Measurements from ENCODE around the gene WBP2.
"Not testable (repeated sequence)": the region's sequence is repeated elsewhere in the genome, so short reads cannot be mapped to it uniquely, and the experiment has no call there.

WBP2 gene

DNA sequence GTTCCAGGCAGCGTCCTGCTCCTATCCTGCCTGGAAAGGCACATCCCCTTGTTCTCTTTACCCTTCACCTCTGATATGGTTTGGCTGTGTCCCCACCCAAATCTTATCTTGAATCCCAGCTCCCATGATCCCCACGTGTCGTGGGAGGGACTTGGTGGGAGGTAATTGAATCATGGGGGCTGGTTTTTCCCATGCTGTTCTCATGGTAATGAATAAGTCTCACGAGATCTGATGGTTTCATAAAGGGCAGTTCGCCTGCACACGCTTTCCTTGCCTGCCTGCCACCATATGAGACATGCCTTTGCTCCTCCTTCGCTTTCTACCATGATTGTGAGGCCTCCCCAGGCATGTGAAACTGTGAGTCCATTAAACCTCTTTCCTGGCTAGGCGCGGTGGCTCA lies 30.7 kb upstream of the WBP2 start:
- peaks cover 16% of the 10 kb centered on the region for H3K36me3 ChIP-seq (ENCODE audit: insufficient read depth, low read length)
- WGBS: 89% methylated on average over 9 of the region's 9 CpGs
- not testable (repeated sequence) for H3K27me3 ChIP-seq (ENCODE audit: insufficient read depth, low read length); H3K27ac ChIP-seq (ENCODE audit: low read depth, low read length); H3K9ac ChIP-seq (ENCODE audit: low read depth, low read length); H3K4me1 ChIP-seq (ENCODE audit: insufficient read depth, low read length); H3K9me3 ChIP-seq (ENCODE audit: insufficient read depth, low read depth, low read length); H3K4me3 ChIP-seq (ENCODE audit: low read length)

- H3K4me3 ChIP-seq (ENCODE audit: low read length): no peak overlapping the region
- no peaks in the 10 kb centered on the region for H3K4me1 ChIP-seq (ENCODE audit: insufficient read depth, low read length)
- H3K27ac ChIP-seq (ENCODE audit: low read depth, low read length): no peak overlapping the region
- H3K9me3 ChIP-seq (ENCODE audit: insufficient read depth, low read depth, low read length): no peaks in the 10 kb centered on the region
- H3K9ac ChIP-seq (ENCODE audit: low read depth, low read length): no peak overlapping the region
- peaks cover 11% of the 10 kb centered on the region for H3K36me3 ChIP-seq (ENCODE audit: insufficient read depth, low read length)
- H3K27me3 ChIP-seq (ENCODE audit: insufficient read depth, low read length): no peaks in the 10 kb centered on the region; the same call in 1 of the 2 replicates
- 94% methylated on average over 8 of the region's 8 CpGs for WGBS
Observed at GRCh38 chr17:75885431-75885830, 30.3 kb upstream of the WBP2 start.

DNA sequence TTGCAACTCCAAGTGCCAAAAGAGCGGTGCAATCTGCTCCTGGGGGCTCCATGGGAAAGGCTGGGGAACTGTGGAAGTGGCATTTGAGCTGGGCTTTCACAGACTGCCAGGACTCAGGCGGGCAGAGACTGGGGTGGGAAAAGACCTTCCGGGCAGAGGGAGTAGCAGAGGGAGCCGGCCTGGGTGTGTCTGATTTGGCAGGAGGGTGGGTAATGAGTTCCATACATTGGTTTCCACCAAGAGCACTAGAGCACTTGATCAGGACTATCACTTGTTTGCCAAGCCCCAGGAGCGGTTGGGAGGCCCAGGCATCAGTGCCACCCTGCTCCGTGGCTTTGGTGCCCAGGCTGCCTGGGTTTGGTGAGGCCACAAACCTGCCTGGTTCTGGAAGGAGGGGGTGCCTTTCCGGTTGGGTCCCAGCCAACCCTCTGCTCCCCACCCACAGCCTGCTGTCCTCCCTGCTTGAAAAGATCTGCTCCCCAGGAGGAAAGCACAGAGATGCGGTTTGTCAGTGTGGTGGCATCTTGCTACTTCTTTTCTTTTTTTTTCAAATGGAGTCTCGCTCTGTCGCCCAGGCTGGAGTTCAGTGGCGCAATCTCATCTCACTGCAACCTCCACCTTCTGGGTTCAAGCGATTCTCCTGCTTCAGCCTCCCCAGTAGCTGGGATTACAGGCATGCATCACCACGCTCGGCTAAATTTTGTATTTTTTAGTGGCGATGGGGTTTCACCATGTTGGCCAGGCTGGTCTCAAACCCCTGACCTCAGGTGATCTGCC lies 26.7 kb upstream of the WBP2 start:
- Histone ChIP-seq H3K27ac (ENCODE audit: low read depth, low read length) (no peak overlapping the region), H3K4me3 (ENCODE audit: low read length) (no peak overlapping the region), H3K9ac (ENCODE audit: low read depth, low read length) (no peak overlapping the region), H3K4me1 (ENCODE audit: insufficient read depth, low read length) (0 out of 2 replicates have a peak, but pooled peaks cover under 1% of the 10 kb centered on the region), H3K27me3 (ENCODE audit: insufficient read depth, low read length) (peaks cover 28% of the 10 kb centered on the region), H3K36me3 (ENCODE audit: insufficient read depth, low read length) (no peaks in the 10 kb centered on the region), H3K9me3 (ENCODE audit: insufficient read depth, low read depth, low read length) (no peaks in the 10 kb centered on the region)
- WGBS: 90% methylated on average over 15 of the region's 15 CpGs

GRCh38 chr17:75880266-75880665 lies 25.1 kb upstream of the WBP2 start:
- Histone ChIP-seq H3K9ac (ENCODE audit: low read depth, low read length) (no peak overlapping the region), H3K36me3 (ENCODE audit: insufficient read depth, low read length) (no peaks in the 10 kb centered on the region), H3K9me3 (ENCODE audit: insufficient read depth, low read depth, low read length) (no peaks in the 10 kb centered on the region), H3K27ac (ENCODE audit: low read depth, low read length) (no peak overlapping the region), H3K4me1 (ENCODE audit: insufficient read depth, low read length) (0 out of 2 replicates have a peak, but pooled peaks cover 9% of the 10 kb centered on the region), H3K4me3 (ENCODE audit: low read length) (no peak overlapping the region), H3K27me3 (ENCODE audit: insufficient read depth, low read length) (peaks cover 33% of the 10 kb centered on the region)
- WGBS: 80% methylated on average over 6 of the region's 7 CpGs

DNA sequence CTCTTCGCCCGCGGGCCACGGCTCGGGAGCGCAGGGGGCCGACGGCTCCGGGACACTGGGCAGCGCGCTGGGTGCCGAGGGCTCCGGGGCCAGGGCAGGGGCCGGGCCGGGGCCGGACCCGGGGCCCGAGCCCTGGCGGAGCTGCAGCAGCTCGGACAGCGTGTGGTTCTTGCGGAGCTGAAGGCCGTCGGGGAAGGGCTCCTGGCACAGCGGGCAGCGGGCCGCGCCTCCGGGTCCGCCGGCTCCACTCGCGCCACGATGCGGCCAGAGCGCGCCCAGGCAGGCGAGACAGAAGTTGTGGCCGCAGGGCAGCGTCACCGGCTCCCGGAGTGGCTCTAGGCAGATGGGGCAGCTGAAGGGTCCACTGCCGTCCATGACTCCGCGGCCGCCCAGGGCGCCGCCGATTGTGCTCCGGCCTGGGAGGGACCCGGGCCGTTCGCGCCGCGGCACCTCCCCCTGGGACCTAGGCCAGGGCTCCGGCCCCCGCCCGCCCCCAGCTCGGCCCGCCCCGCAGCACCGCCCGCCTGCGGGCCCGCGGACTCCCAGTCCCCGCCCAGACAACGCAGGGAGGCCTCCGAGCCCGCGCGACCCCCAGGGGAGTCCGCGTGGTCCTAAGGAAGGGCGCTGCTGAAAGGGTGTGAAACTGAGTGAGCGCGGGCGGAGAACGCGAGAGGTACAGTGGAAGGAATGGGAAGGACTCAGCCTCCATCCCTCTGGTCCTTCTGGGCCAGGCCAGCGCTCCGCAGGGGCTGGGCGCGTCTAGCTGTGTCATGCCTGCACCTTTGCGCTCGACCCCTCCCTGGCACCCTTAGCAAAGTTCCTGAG lies 23.3 kb upstream of the WBP2 start, which contains the start of gene TRIM47:
Gene TRIM47 (minus strand): TSS at position 408 of the 825 bp plus-strand sequence. CDS start 33 bp downstream, at position 375.
- Histone ChIP-seq H3K27me3 (ENCODE audit: insufficient read depth, low read length) (peaks cover 33% of the 10 kb centered on the region), H3K9ac (ENCODE audit: low read depth, low read length) (peak within 1 kb of the TSS; percentile 73), H3K4me3 (ENCODE audit: low read length) (peak within 1 kb of the TSS; percentile 64), H3K9me3 (ENCODE audit: insufficient read depth, low read depth, low read length) (no peaks in the 10 kb centered on the region), H3K36me3 (ENCODE audit: insufficient read depth, low read length) (no peaks in the 10 kb centered on the region), H3K4me1 (ENCODE audit: insufficient read depth, low read length) (0 out of 2 replicates have a peak, but pooled peaks cover 9% of the 10 kb centered on the region), H3K27ac (ENCODE audit: low read depth, low read length) (no peak within 1 kb of the TSS)
- WGBS: 4% methylated on average over 87 of the region's 87 CpGs

- Histone ChIP-seq H3K4me1 (ENCODE audit: insufficient read depth, low read length) (0 out of 2 replicates have a peak, but pooled peaks cover 9% of the 10 kb centered on the region), H3K9me3 (ENCODE audit: insufficient read depth, low read depth, low read length) (no peaks in the 10 kb centered on the region), H3K9ac (ENCODE audit: low read depth, low read length) (peak overlapping the region; percentile 73), H3K27ac (ENCODE audit: low read depth, low read length) (no peak overlapping the region), H3K36me3 (ENCODE audit: insufficient read depth, low read length) (no peaks in the 10 kb centered on the region), H3K27me3 (ENCODE audit: insufficient read depth, low read length) (peaks cover 33% of the 10 kb centered on the region), H3K4me3 (ENCODE audit: low read length) (peak overlapping the region; percentile 64)
- WGBS: under 1% methylated on average over 56 of the region's 56 CpGs
Observed at GRCh38 chr17:75877752-75878173, 22.6 kb upstream of the WBP2 start.

DNA sequence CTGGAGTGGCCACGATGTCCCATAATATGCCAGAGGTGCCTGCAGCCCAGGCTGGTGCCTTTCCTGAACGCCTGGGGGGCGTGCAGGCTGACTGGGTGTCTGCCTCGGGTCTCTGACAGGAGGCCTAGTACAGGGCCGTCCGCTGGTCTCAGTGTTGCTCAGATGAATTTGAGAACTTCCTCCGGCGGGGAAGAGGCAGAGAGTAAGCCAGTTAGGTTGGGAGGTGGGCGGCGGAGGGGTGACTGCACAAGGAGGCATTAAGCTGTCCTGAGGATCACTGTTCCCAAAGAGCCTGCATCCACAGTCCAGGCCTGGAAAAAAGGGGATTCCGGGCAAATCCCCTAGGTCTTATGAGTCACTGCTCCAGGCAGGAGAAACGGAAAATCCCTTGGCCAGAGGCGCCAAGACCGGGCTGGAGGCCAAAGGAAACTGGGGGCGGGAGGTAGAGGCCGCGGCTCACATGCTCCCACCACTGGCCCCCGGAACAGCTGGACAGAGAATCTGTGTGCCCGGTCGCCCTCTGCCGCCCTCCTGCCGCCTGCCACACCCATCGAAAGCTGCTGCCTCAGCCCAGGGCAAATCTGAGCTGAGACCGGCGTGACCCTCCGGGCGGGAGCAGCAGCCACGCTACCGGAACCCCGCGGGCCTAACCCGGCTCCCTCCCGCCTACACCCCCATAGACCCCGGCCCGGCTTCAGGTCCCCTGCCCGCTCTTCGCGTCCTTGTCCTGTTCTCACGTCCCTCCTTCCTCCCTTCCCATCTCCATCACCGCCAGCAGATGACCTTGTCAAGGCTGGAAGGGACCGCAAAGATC lies 22.0 kb upstream of the WBP2 start:
- H3K27ac ChIP-seq (ENCODE audit: low read depth, low read length): no peak overlapping the region
- H3K36me3 ChIP-seq (ENCODE audit: insufficient read depth, low read length): no peaks in the 10 kb centered on the region
- 20% methylated on average over 41 of the region's 41 CpGs for WGBS
- peak overlapping the region; percentile 64 for H3K4me3 ChIP-seq (ENCODE audit: low read length)
- 0 out of 2 replicates have a peak, but pooled peaks cover 9% of the 10 kb centered on the region for H3K4me1 ChIP-seq (ENCODE audit: insufficient read depth, low read length)
- H3K9me3 ChIP-seq (ENCODE audit: insufficient read depth, low read depth, low read length): no peaks in the 10 kb centered on the region
- H3K27me3 ChIP-seq (ENCODE audit: insufficient read depth, low read length): peaks cover 33% of the 10 kb centered on the region
- H3K9ac ChIP-seq (ENCODE audit: low read depth, low read length): peak overlapping the region; percentile 73

- Histone ChIP-seq H3K27me3 (ENCODE audit: insufficient read depth, low read length) (peaks cover 33% of the 10 kb centered on the region), H3K9me3 (ENCODE audit: insufficient read depth, low read depth, low read length) (no peaks in the 10 kb centered on the region), H3K9ac (ENCODE audit: low read depth, low read length) (no peak overlapping the region), H3K4me1 (ENCODE audit: insufficient read depth, low read length) (0 out of 2 replicates have a peak, but pooled peaks cover 9% of the 10 kb centered on the region), H3K36me3 (ENCODE audit: insufficient read depth, low read length) (no peaks in the 10 kb centered on the region), H3K27ac (ENCODE audit: low read depth, low read length) (no peak overlapping the region), H3K4me3 (ENCODE audit: low read length) (peak overlapping the region; percentile 64; the same call in 1 of the 2 replicates)
- WGBS: 45% methylated on average over 26 of the region's 26 CpGs
Observed at GRCh38 chr17:75876190-75876937, 21.2 kb upstream of the WBP2 start.

DNA sequence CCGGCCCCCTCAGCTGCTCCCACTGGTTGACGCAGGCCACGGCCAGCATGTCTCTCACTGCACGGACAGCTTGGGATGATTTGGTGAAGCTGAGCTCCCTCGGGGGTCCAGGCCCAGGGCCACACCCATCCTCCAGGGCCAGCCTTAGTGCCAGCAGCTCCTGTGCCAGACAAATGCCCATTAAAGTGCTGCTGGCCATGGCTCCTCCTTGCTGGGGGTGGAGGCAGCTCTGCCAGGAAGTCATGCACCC lies 20.7 kb upstream of the WBP2 start:
- WGBS: 86% methylated on average over 5 of the region's 5 CpGs
- Histone ChIP-seq H3K36me3 (ENCODE audit: insufficient read depth, low read length) (no peaks in the 10 kb centered on the region), H3K27me3 (ENCODE audit: insufficient read depth, low read length) (peaks cover 33% of the 10 kb centered on the region), H3K9me3 (ENCODE audit: insufficient read depth, low read depth, low read length) (no peaks in the 10 kb centered on the region), H3K27ac (ENCODE audit: low read depth, low read length) (no peak overlapping the region), H3K4me1 (ENCODE audit: insufficient read depth, low read length) (0 out of 2 replicates have a peak, but pooled peaks cover 9% of the 10 kb centered on the region), H3K4me3 (ENCODE audit: low read length) (no peak overlapping the region), H3K9ac (ENCODE audit: low read depth, low read length) (no peak overlapping the region)

- no peaks in the 10 kb centered on the region for H3K9me3 ChIP-seq (ENCODE audit: insufficient read depth, low read depth, low read length)
- peaks cover 33% of the 10 kb centered on the region for H3K27me3 ChIP-seq (ENCODE audit: insufficient read depth, low read length)
- H3K4me1 ChIP-seq (ENCODE audit: insufficient read depth, low read length): 0 out of 2 replicates have a peak, but pooled peaks cover 9% of the 10 kb centered on the region
- no peak overlapping the region for H3K27ac ChIP-seq (ENCODE audit: low read depth, low read length)
- 84% methylated on average over 18 of the region's 18 CpGs for WGBS
- H3K9ac ChIP-seq (ENCODE audit: low read depth, low read length): no peak overlapping the region
- no peaks in the 10 kb centered on the region for H3K36me3 ChIP-seq (ENCODE audit: insufficient read depth, low read length)
- H3K4me3 ChIP-seq (ENCODE audit: low read length): no peak overlapping the region
Observed at GRCh38 chr17:75875182-75875939, 20.2 kb upstream of the WBP2 start.
